ENCODE measurements around the gene AXL. TPM values are rescaled to one million over a fixed set of nuclear protein-coding genes. Genes with fewer than 3 reads are reported as not detected.
"Not testable (repeated sequence)": the region's sequence is repeated elsewhere in the genome, so short reads cannot be mapped to it uniquely, and the experiment has no call there.

AXL gene
- total and polyA plus RNA-seq, 7 donors = 3.3 to 13.6 (median 8.4) TPM

- Histone ChIP-seq H3K4me3 (no peak overlapping the region), H3K9me3 (no peaks in the 10 kb centered on the region), H3K27ac (no peak overlapping the region), H3K36me3 (ENCODE audit: insufficient read depth in 1 of 2, low read depth in 1 of 2) (no peaks in the 10 kb centered on the region), H3K4me1 (no peaks in the 10 kb centered on the region), H3K27me3 (ENCODE audit: insufficient read depth in 3 of 3, low read length in 2 of 3) (peaks cover 0 to 56% (median 14%) of the 10 kb centered on the region in 3 donors)
- DNase-seq (no peak), ATAC-seq (no peak)
- no peak for TF ChIP-seq CTCF (IDR thresholded peaks at IDR 0.05)
- intact Hi-C loops (cut with DNase I) = no loop called here
- 60 to 65% (median 63%) methylated on average over 10 of the region's 10 CpGs for WGBS, 3 donors
Measured at GRCh38 chr19:41195675-41196497, 23.1 kb upstream of the AXL start.

- intact Hi-C loops (cut with DNase I) = no loop called here
- 61 to 66% (median 62%) methylated on average over 10 to 11 of the region's 11 CpGs for WGBS, 3 donors
Measured at GRCh38 chr19:41198559-41198958, 20.5 kb upstream of the AXL start.

GRCh38 chr19:41203371-41203770, 15.7 kb upstream of the AXL start:
- intact Hi-C loops (cut with DNase I) = loop anchor here (5.0 to 10.0 kb wide), 2 partner anchors 104 to 231 kb away; partner anchors contain the start of gene DMAC2 (in 1 of the 2)
- WGBS, 3 donors = 83 to 88% (median 84%) methylated on average over 18 of the region's 18 CpGs
- H3K4me3 ChIP-seq = no peak overlapping the region
- no peak overlapping the region for H3K27ac ChIP-seq
- no peak for TF ChIP-seq CTCF (IDR thresholded peaks at IDR 0.05)
- ATAC-seq (no peak), DNase-seq (no peak)
- H3K9me3 ChIP-seq = no peaks in the 10 kb centered on the region
- peaks cover 0 to 4% (median 0%) of the 10 kb centered on the region in 3 donors for H3K27me3 ChIP-seq (ENCODE audit: insufficient read depth in 3 of 3, low read length in 2 of 3)
- H3K4me1 ChIP-seq = no peaks in the 10 kb centered on the region
- H3K36me3 ChIP-seq (ENCODE audit: insufficient read depth in 1 of 2, low read depth in 1 of 2) = no peaks in the 10 kb centered on the region

More at GRCh38 chr19:41198559-41198958, 20.5 kb upstream of the AXL start:
- no peak overlapping the region for H3K4me3 ChIP-seq
- no peak for ATAC-seq
- no peaks in the 10 kb centered on the region for H3K9me3 ChIP-seq
- H3K27ac ChIP-seq = no peak overlapping the region
- H3K27me3 ChIP-seq (ENCODE audit: insufficient read depth in 3 of 3, low read length in 2 of 3) = peaks cover 0 to 35% (median 4%) of the 10 kb centered on the region in 3 donors
- H3K36me3 ChIP-seq (ENCODE audit: insufficient read depth in 1 of 2, low read depth in 1 of 2) = no peaks in the 10 kb centered on the region
- no peak for DNase-seq
- no peak for TF ChIP-seq CTCF (IDR thresholded peaks at IDR 0.05)
- no peaks in the 10 kb centered on the region for H3K4me1 ChIP-seq

GRCh38 chr19:41204338-41204737, 14.7 kb upstream of the AXL start:
- intact Hi-C loops (cut with DNase I) = loop anchor here (1.0 to 10.0 kb wide), 4 partner anchors 58 to 230 kb away; partner anchors contain the start of gene DMAC2 (in 1 of the 2)
- DNase-seq (peak; percentile 74 to 84), ATAC-seq (peak; percentile 86 to 95 (median 92))
- H3K27me3 ChIP-seq (ENCODE audit: insufficient read depth in 3 of 3, low read length in 2 of 3); H3K36me3 ChIP-seq (ENCODE audit: insufficient read depth in 1 of 2, low read depth in 1 of 2); H3K9me3 ChIP-seq; H3K4me3 ChIP-seq; H3K27ac ChIP-seq; H3K4me1 ChIP-seq: not testable (repeated sequence)
- peak; percentile 79 for TF ChIP-seq CTCF (IDR thresholded peaks at IDR 0.05)
- 0 to 42% (median 31%) methylated on average over 2 to 5 of the region's 7 CpGs for WGBS, 3 donors

Data from psoas muscle (tissue), 8 donors.